SU-DHL-6 (cell line): ENCODE data around the gene HTR1D.

Experiments used
- H2AFZ ChIP-seq: fragments of 200-600 bp; sonication (generic); 2 replicates; pipeline ENCODE4 v1.6.1; 2014; ENCODE audit warnings: low read depth, mild to moderate bottlenecking, moderate library complexity, mixed read lengths, antibody characterized with exemption, low read length; ENCODE audit not compliant: severe bottlenecking
- H3F3A ChIP-seq: fragments of 200-600 bp; shearing (Covaris generic); 2 replicates; pipeline ENCODE4 v1.6.0; 2016; ENCODE audit warnings: antibody characterized with exemption, mild to moderate bottlenecking; ENCODE audit not compliant: insufficient read depth
- H3K27ac ChIP-seq: fragments of 200-600 bp; sonication (generic); 2 replicates; pipeline ENCODE4 v1.5.1; 2016; ENCODE audit warnings: low read depth, mild to moderate bottlenecking, low read length, moderate library complexity, mixed read lengths
- H3K27me3 ChIP-seq: fragments of 200-600 bp; sonication (generic), shearing (Covaris generic); 2 replicates; pipeline ENCODE4 v1.6.0; 2014; ENCODE audit warnings: mild to moderate bottlenecking, low read length
- H3K36me3 ChIP-seq: fragments of 200-600 bp; sonication (generic); 2 replicates; pipeline ENCODE4 v1.6.1; 2014; ENCODE audit warnings: mild to moderate bottlenecking, low read length, mixed read lengths
- H3K4me2 ChIP-seq: fragments of 300-600, 200-600 bp; shearing (Covaris generic), sonication (generic); 2 replicates; pipeline ENCODE4 v1.6.0; 2014; ENCODE audit warnings: low read length, low read depth, mild to moderate bottlenecking; ENCODE audit not compliant: poor library complexity, severe bottlenecking
- H3K4me3 ChIP-seq: fragments of 200-600 bp; sonication (generic); 2 replicates; pipeline ENCODE4 v1.5.1; 2014; ENCODE audit warnings: antibody characterized with exemption, low read length, mild to moderate bottlenecking, mixed read lengths; ENCODE audit not compliant: insufficient read depth, poor library complexity, severe bottlenecking
- H3K79me2 ChIP-seq: fragments of 200-600 bp; sonication (generic); 2 replicates; pipeline ENCODE4 v1.6.1; 2014; ENCODE audit warnings: mild to moderate bottlenecking, low read length, moderate library complexity; ENCODE audit not compliant: insufficient read depth
- H3K9ac ChIP-seq: fragments of 200-600 bp; sonication (generic); 2 replicates; pipeline ENCODE4 v1.7.0; 2014; ENCODE audit warnings: mild to moderate bottlenecking, low read length
- H3K9me2 ChIP-seq: fragments of 200-600 bp; sonication (generic); replicated peaks from 2 replicates; pipeline ENCODE4 v1.6.1; 2014; ENCODE audit warnings: low read length; ENCODE audit not compliant: insufficient read depth
- H3K9me3 ChIP-seq: fragments of 200-600 bp; sonication (generic); 2 replicates; pipeline ENCODE4 v1.6.1; 2014; ENCODE audit warnings: low read length, mixed read lengths; ENCODE audit not compliant: insufficient read depth
- H4K20me1 ChIP-seq: fragments of 200-600 bp; sonication (generic); 2 replicates; pipeline ENCODE4 v1.6.1; 2014; ENCODE audit warnings: low read depth, mild to moderate bottlenecking, antibody characterized with exemption, low read length, moderate library complexity, mixed read lengths
- CTCF ChIP-seq: fragments of 200-600 bp; sonication (generic); IDR thresholded peaks from one replicate; pipeline ENCODE4 v1.5.1; 2017; ENCODE audit warnings: antibody characterized with exemption, mild to moderate bottlenecking, low read length, moderate library complexity; ENCODE audit not compliant: insufficient read depth, poor library complexity, severe bottlenecking
- EZH2phosphoT487 ChIP-seq: fragments of 200-600 bp; sonication (generic), shearing (Covaris generic); conservative IDR thresholded peaks from 2 replicates; pipeline ENCODE4 v1.6.1; 2018; ENCODE audit warnings: mild to moderate bottlenecking, antibody characterized with exemption, low read length, moderate library complexity, mixed read lengths

HTR1D gene

GRCh38 chr1:23178950-23179349 lies 38.4 kb downstream of the HTR1D start:
- no peaks in the 10 kb centered on the region for H3K9me2 ChIP-seq
- H2AFZ ChIP-seq, result no peak overlapping the region
- H3K4me3 ChIP-seq, result no peak overlapping the region
- no peak overlapping the region for H3K4me2 ChIP-seq
- no peaks in the 10 kb centered on the region for H4K20me1 ChIP-seq
- H3K79me2 ChIP-seq, result no peaks in the 10 kb centered on the region
- no peak overlapping the region for H3K27ac ChIP-seq
- no peaks in the 10 kb centered on the region for H3F3A ChIP-seq
- H3K36me3 ChIP-seq, result no peaks in the 10 kb centered on the region
- TF ChIP-seq CTCF, result no peak
- no peak for TF ChIP-seq EZH2phosphoT487
- H3K9ac ChIP-seq, result no peak overlapping the region
- no peaks in the 10 kb centered on the region for H3K9me3 ChIP-seq
- H3K27me3 ChIP-seq, result no peaks in the 10 kb centered on the region

GRCh38 chr1:23178414-23178813 lies 38.9 kb downstream of the HTR1D start:
- H2AFZ ChIP-seq, result no peak overlapping the region
- H3K4me2 ChIP-seq, result no peak overlapping the region
- H3K36me3 ChIP-seq, result no peaks in the 10 kb centered on the region
- no peaks in the 10 kb centered on the region for H4K20me1 ChIP-seq
- H3K27ac ChIP-seq, result no peak overlapping the region
- no peaks in the 10 kb centered on the region for H3K79me2 ChIP-seq
- H3K9me2 ChIP-seq, result no peaks in the 10 kb centered on the region
- no peak overlapping the region for H3K4me3 ChIP-seq
- no peak overlapping the region for H3K9ac ChIP-seq
- no peaks in the 10 kb centered on the region for H3F3A ChIP-seq
- H3K27me3 ChIP-seq, result no peaks in the 10 kb centered on the region
- H3K9me3 ChIP-seq, result no peaks in the 10 kb centered on the region
- TF ChIP-seq EZH2phosphoT487, result no peak
- TF ChIP-seq CTCF, result no peak

DNA sequence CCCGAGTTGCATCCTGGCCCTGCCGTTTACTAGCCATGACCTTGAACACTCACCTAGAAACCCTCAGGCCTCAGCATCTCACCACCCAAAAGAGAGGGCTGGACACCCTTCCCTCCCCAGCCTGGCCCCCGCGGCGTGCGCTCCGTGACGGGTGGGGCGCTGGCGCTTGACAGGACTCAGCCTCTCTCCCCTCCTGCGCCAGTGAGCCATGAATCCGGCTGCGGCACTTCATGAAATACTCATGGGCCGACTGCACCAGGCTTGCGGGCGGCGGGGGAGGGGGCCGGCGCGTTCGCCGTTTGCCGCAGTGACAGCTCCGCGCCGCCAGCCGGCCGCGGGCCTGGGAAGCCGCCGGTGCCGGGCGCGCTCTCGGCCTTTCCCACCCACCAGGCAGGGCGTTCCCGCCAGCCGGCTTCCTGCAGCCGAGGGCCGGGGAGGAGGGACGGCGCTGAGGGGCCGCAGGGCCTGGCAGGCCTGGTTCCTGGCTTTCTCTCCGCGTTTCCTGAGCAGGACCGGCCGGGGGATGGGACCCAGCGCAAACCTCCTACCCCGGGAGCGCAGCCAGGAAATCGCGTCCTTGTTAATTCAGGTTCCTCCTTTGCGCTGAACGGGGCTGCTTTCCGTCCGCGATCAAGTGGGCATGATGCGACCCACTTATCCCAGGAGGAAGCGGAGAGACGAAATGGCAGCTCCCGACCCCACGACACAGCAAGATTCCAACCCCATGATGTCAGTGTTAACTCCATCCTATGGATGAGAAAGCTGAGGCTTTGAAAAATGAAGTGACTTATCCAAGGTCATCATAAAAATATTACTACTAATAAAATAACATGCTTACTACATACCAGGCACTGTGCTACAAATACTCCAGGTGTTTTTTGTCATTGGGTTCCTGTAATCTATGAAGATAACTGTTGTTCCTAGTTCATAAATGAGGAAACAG lies 39.6 kb downstream of the HTR1D start:
- no peak overlapping the region for H3K27ac ChIP-seq
- H3F3A ChIP-seq, result no peaks in the 10 kb centered on the region
- no peaks in the 10 kb centered on the region for H3K9me3 ChIP-seq
- peak overlapping the region; percentile 31 for H3K4me2 ChIP-seq
- no peaks in the 10 kb centered on the region for H3K79me2 ChIP-seq
- no peak for TF ChIP-seq EZH2phosphoT487
- TF ChIP-seq CTCF, result no peak
- no peaks in the 10 kb centered on the region for H4K20me1 ChIP-seq
- H3K9me2 ChIP-seq, result no peaks in the 10 kb centered on the region
- H2AFZ ChIP-seq, result no peak overlapping the region
- H3K27me3 ChIP-seq, result no peaks in the 10 kb centered on the region
- H3K9ac ChIP-seq, result no peak overlapping the region; the same call in 1 of the 2 replicates
- H3K36me3 ChIP-seq, result no peaks in the 10 kb centered on the region
- H3K4me3 ChIP-seq, result no peak overlapping the region
